ENCODE measurements around the gene ANO6. TPM values are rescaled to one million over a fixed set of nuclear protein-coding genes. Genes with fewer than 3 reads are reported as not detected.

The ANO6 gene
- total RNA-seq, 2 experiments from 2014 or later = 29.2 to 29.8 TPM

- Mint-ChIP-seq H3K27me3 (no peaks in the 10 kb centered on the region), H3K27ac (peak overlapping the region; percentile 68), H3K9me3 (no peaks in the 10 kb centered on the region), H3K4me3 (peak overlapping the region; percentile 96), H3K4me1 (peaks cover 46% of the 10 kb centered on the region), H3K36me3 (ENCODE audit: low read depth) (peaks cover 12% of the 10 kb centered on the region)
- ChIA-PET CTCF (interaction anchor here (0.8 to 1.4 kb wide), 4 partner anchors 10 to 1053 kb away, joined by 3 to 4 read pairs (median 4); no protein-coding TSS in a partner anchor), POLR2A (interaction anchor here (0.6 to 3.5 kb wide), 10 partner anchors 12 to 774 kb away, joined by 3 to 28 read pairs (median 3); partner anchors contain the start of gene SCAF11)
- no peak for DNase-seq
Observed at GRCh38 chr12:45216983-45217485, 1.1 kb downstream of the ANO6 start.

GRCh38 chr12:45217846-45218245, 2.0 kb downstream of the ANO6 start:
- CTCF ChIA-PET = interaction anchor here (1.1 to 1.4 kb wide), 3 partner anchors 17 to 510 kb away, joined by 3 to 4 read pairs (median 3); no protein-coding TSS in a partner anchor

GRCh38 chr12:45219621-45220020, 3.7 kb downstream of the ANO6 start:
- Mint-ChIP-seq H3K27ac (no peak overlapping the region), H3K27me3 (no peaks in the 10 kb centered on the region), H3K4me1 (peaks cover 42% of the 10 kb centered on the region), H3K9me3 (no peaks in the 10 kb centered on the region), H3K4me3 (no peak overlapping the region), H3K36me3 (ENCODE audit: low read depth) (peaks cover 16% of the 10 kb centered on the region)
- DNase-seq = no peak
- ChIA-PET CTCF (no interaction called here), POLR2A (no interaction called here)

More at GRCh38 chr12:45217846-45218245, 2.0 kb downstream of the ANO6 start:
- Mint-ChIP-seq H3K9me3 (no peaks in the 10 kb centered on the region), H3K4me1 (peaks cover 46% of the 10 kb centered on the region), H3K27me3 (no peaks in the 10 kb centered on the region), H3K36me3 (ENCODE audit: low read depth) (peaks cover 16% of the 10 kb centered on the region), H3K27ac (no peak overlapping the region), H3K4me3 (peak overlapping the region; percentile 96)
- no peak for DNase-seq
- POLR2A ChIA-PET = interaction anchor here (1.0 to 1.5 kb wide), 6 partner anchors 15 to 774 kb away, joined by 3 to 6 read pairs (median 4); partner anchors contain the start of gene SCAF11

GRCh38 chr12:45220363-45220931, 4.6 kb downstream of the ANO6 start:
- POLR2A ChIA-PET = no interaction called here
- no peak overlapping the region for H3K27ac Mint-ChIP-seq
- no peaks in the 10 kb centered on the region for H3K27me3 Mint-ChIP-seq
- H3K4me1 Mint-ChIP-seq = peaks cover 35% of the 10 kb centered on the region
- peaks cover 16% of the 10 kb centered on the region for H3K36me3 Mint-ChIP-seq (ENCODE audit: low read depth)
- H3K4me3 Mint-ChIP-seq = no peak overlapping the region
- no peak for DNase-seq
- no peaks in the 10 kb centered on the region for H3K9me3 Mint-ChIP-seq
- CTCF ChIA-PET = no interaction called here

- POLR2A ChIA-PET = no interaction called here
- Mint-ChIP-seq H3K4me3 (no peak overlapping the region), H3K36me3 (ENCODE audit: low read depth) (peaks cover 16% of the 10 kb centered on the region), H3K27me3 (no peaks in the 10 kb centered on the region), H3K9me3 (no peaks in the 10 kb centered on the region), H3K27ac (no peak overlapping the region), H3K4me1 (peaks cover 35% of the 10 kb centered on the region)
- CTCF ChIA-PET = no interaction called here
- DNase-seq = no peak
Observed at GRCh38 chr12:45220969-45221368, 5.1 kb downstream of the ANO6 start.

GRCh38 chr12:45223868-45224267, 8.0 kb downstream of the ANO6 start:
- CTCF ChIA-PET = no interaction called here
- H3K4me3 Mint-ChIP-seq = no peak overlapping the region

GRCh38 chr12:45224311-45224710, 8.4 kb downstream of the ANO6 start:
- POLR2A ChIA-PET = interaction anchor here (0.6 kb wide), 1 partner anchor 9 kb away, joined by 3 read pairs; the partner anchor contains the start of gene ANO6
- Mint-ChIP-seq H3K27me3 (no peaks in the 10 kb centered on the region), H3K9me3 (no peaks in the 10 kb centered on the region), H3K36me3 (ENCODE audit: low read depth) (peaks cover 28% of the 10 kb centered on the region), H3K4me1 (peaks cover 16% of the 10 kb centered on the region), H3K27ac (no peak overlapping the region), H3K4me3 (no peak overlapping the region)
- CTCF ChIA-PET = no interaction called here
- no peak for DNase-seq

More at GRCh38 chr12:45223868-45224267, 8.0 kb downstream of the ANO6 start:
- peaks cover 26% of the 10 kb centered on the region for H3K36me3 Mint-ChIP-seq (ENCODE audit: low read depth)
- H3K4me1 Mint-ChIP-seq = peaks cover 18% of the 10 kb centered on the region
- no peak for DNase-seq
- no peak overlapping the region for H3K27ac Mint-ChIP-seq
- no peaks in the 10 kb centered on the region for H3K9me3 Mint-ChIP-seq
- no peaks in the 10 kb centered on the region for H3K27me3 Mint-ChIP-seq
- POLR2A ChIA-PET = no interaction called here

GRCh38 chr12:45226021-45226420, 10.1 kb downstream of the ANO6 start:
- CTCF ChIA-PET = interaction anchor here (1.9 kb wide), 1 partner anchor 9 kb away, joined by 4 read pairs; no protein-coding TSS in a partner anchor
- Mint-ChIP-seq H3K9me3 (no peaks in the 10 kb centered on the region), H3K4me3 (no peak overlapping the region), H3K36me3 (ENCODE audit: low read depth) (peaks cover 21% of the 10 kb centered on the region), H3K27me3 (no peaks in the 10 kb centered on the region), H3K27ac (no peak overlapping the region), H3K4me1 (peaks cover 8% of the 10 kb centered on the region)
- no peak for DNase-seq
- POLR2A ChIA-PET = no interaction called here

- Mint-ChIP-seq H3K4me3 (no peak overlapping the region), H3K9me3 (no peaks in the 10 kb centered on the region), H3K36me3 (ENCODE audit: low read depth) (peaks cover 15% of the 10 kb centered on the region), H3K27me3 (no peaks in the 10 kb centered on the region), H3K4me1 (peaks cover 11% of the 10 kb centered on the region), H3K27ac (no peak overlapping the region)
- CTCF ChIA-PET = interaction anchor here (0.7 to 1.9 kb wide), 2 partner anchors 10 to 12 kb away, joined by 3 to 4 read pairs; partner anchors contain the start of gene ANO6
- no peak for DNase-seq
- POLR2A ChIA-PET = no interaction called here
Observed at GRCh38 chr12:45227316-45228067, 11.6 kb downstream of the ANO6 start.

GRCh38 chr12:45231515-45232145, 15.7 kb downstream of the ANO6 start:
- DNase-seq = no peak
- Mint-ChIP-seq H3K27me3 (no peaks in the 10 kb centered on the region), H3K36me3 (ENCODE audit: low read depth) (peaks cover 20% of the 10 kb centered on the region), H3K4me1 (peaks cover 38% of the 10 kb centered on the region), H3K4me3 (no peak overlapping the region), H3K9me3 (no peaks in the 10 kb centered on the region), H3K27ac (no peak overlapping the region)
- CTCF ChIA-PET = no interaction called here
- POLR2A ChIA-PET = interaction anchor here (1.3 kb wide), 1 partner anchor 15 kb away, joined by 3 read pairs; no protein-coding TSS in a partner anchor

GRCh38 chr12:45232146-45232755, 16.4 kb downstream of the ANO6 start:
- H3K9me3 Mint-ChIP-seq = peaks cover 3% of the 10 kb centered on the region
- peaks cover 40% of the 10 kb centered on the region for H3K4me1 Mint-ChIP-seq
- H3K27ac Mint-ChIP-seq = no peak overlapping the region
- DNase-seq = no peak
- H3K4me3 Mint-ChIP-seq = no peak overlapping the region
- H3K36me3 Mint-ChIP-seq (ENCODE audit: low read depth) = peaks cover 25% of the 10 kb centered on the region
- ChIA-PET CTCF (no interaction called here), POLR2A (interaction anchor here (1.3 kb wide), 1 partner anchor 15 kb away, joined by 3 read pairs; no protein-coding TSS in a partner anchor)
- H3K27me3 Mint-ChIP-seq = no peaks in the 10 kb centered on the region

GRCh38 chr12:45232756-45233372, 17.0 kb downstream of the ANO6 start:
- peaks cover 3% of the 10 kb centered on the region for H3K9me3 Mint-ChIP-seq
- H3K4me3 Mint-ChIP-seq = no peak overlapping the region
- ChIA-PET POLR2A (interaction anchor here (0.7 to 1.3 kb wide), 2 partner anchors 16 to 72 kb away, joined by 3 to 4 read pairs; no protein-coding TSS in a partner anchor), CTCF (no interaction called here)
- peaks cover 24% of the 10 kb centered on the region for H3K36me3 Mint-ChIP-seq (ENCODE audit: low read depth)
- H3K27me3 Mint-ChIP-seq = no peaks in the 10 kb centered on the region
- DNase-seq = no peak
- peaks cover 38% of the 10 kb centered on the region for H3K4me1 Mint-ChIP-seq
- H3K27ac Mint-ChIP-seq = no peak overlapping the region
